ENCODE results near the gene AGXT2. TPM values are rescaled to one million over a fixed set of nuclear protein-coding genes. Genes with fewer than 3 reads are reported as not detected.

Gene AGXT2
- total and polyA plus RNA-seq, 4 donors, result 49.4 to 67.9 (median 50.6) TPM

GRCh38 chr5:35015063-35015462 is 32.7 kb downstream of the AGXT2 start:
- no peaks in the 10 kb centered on the region for H3K27me3 ChIP-seq (ENCODE audit: control insufficient read depth in 4 of 4, insufficient read depth in 4 of 4, low read length in 3 of 4)
- no peaks in the 10 kb centered on the region for H3K9me3 ChIP-seq (ENCODE audit: control insufficient read depth in 4 of 4, low read length in 3 of 4)
- DNase-seq (ENCODE audit: low spot score), result no peak
- no peak overlapping the region for H3K27ac ChIP-seq (ENCODE audit: low read depth in 1 of 2, low read length in 2 of 2)
- no peak overlapping the region for H3K9ac ChIP-seq (ENCODE audit: low read depth in 1 of 2, low read length in 2 of 2)
- peaks cover 0 to 31% (median 20%) of the 10 kb centered on the region in 4 donors for H3K36me3 ChIP-seq (ENCODE audit: control insufficient read depth in 4 of 4, insufficient read depth in 3 of 4, low read depth in 1 of 4, low read length in 3 of 4)
- WGBS, result 82% methylated on average over 4 of the region's 4 CpGs
- no peak overlapping the region for H3K4me3 ChIP-seq (ENCODE audit: low read depth in 1 of 3, low read length in 3 of 3)
- TF ChIP-seq SP1 (IDR thresholded peaks at IDR 0.05) (no peak), ATF3 (IDR thresholded peaks at IDR 0.05) (no peak), HNF4A (conservative IDR thresholded peaks at IDR 0.05) (no peak)
- H3K4me1 ChIP-seq (ENCODE audit: control insufficient read depth in 4 of 4, insufficient read depth in 4 of 4, low read length in 3 of 4), result no peaks in the 10 kb centered on the region

GRCh38 chr5:35012796-35013195 is 35.0 kb downstream of the AGXT2 start:
- H3K9ac ChIP-seq (ENCODE audit: low read depth in 1 of 2, low read length in 2 of 2), result no peak overlapping the region
- H3K36me3 ChIP-seq (ENCODE audit: control insufficient read depth in 4 of 4, insufficient read depth in 3 of 4, low read depth in 1 of 4, low read length in 3 of 4), result peaks cover 0 to 50% (median 24%) of the 10 kb centered on the region in 4 donors
- no peak for TF ChIP-seq FOXA2 (IDR thresholded peaks at IDR 0.05)
- peak in 1 of 2 donors; percentile 15 for TF ChIP-seq HNF4A (conservative IDR thresholded peaks at IDR 0.05)
- no peak for TF ChIP-seq NR2F2 (IDR thresholded peaks at IDR 0.05)
- TF ChIP-seq GABPA (IDR thresholded peaks at IDR 0.05 in 1 of 2, conservative IDR thresholded peaks at IDR 0.05 in 1 of 2), result no peak
- peak in 1 of 2 donors; percentile 34 for TF ChIP-seq RXRA (IDR thresholded peaks at IDR 0.05)
- TF ChIP-seq YY1 (IDR thresholded peaks at IDR 0.05), result peak; percentile 57
- DNase-seq (ENCODE audit: low spot score), result no peak
- H3K4me3 ChIP-seq (ENCODE audit: low read depth in 1 of 3, low read length in 3 of 3), result no peak overlapping the region
- no peaks in the 10 kb centered on the region for H3K4me1 ChIP-seq (ENCODE audit: control insufficient read depth in 4 of 4, insufficient read depth in 4 of 4, low read length in 3 of 4)
- WGBS, result 57% methylated on average over 5 of the region's 5 CpGs
- no peaks in the 10 kb centered on the region for H3K27me3 ChIP-seq (ENCODE audit: control insufficient read depth in 4 of 4, insufficient read depth in 4 of 4, low read length in 3 of 4)
- H3K9me3 ChIP-seq (ENCODE audit: control insufficient read depth in 4 of 4, low read length in 3 of 4), result no peaks in the 10 kb centered on the region
- no peak overlapping the region for H3K27ac ChIP-seq (ENCODE audit: low read depth in 1 of 2, low read length in 2 of 2)

GRCh38 chr5:35012365-35012764 is 35.4 kb downstream of the AGXT2 start:
- Histone ChIP-seq H3K36me3 (ENCODE audit: control insufficient read depth in 4 of 4, insufficient read depth in 3 of 4, low read depth in 1 of 4, low read length in 3 of 4) (peaks cover 0 to 53% (median 24%) of the 10 kb centered on the region in 4 donors), H3K9me3 (ENCODE audit: control insufficient read depth in 4 of 4, low read length in 3 of 4) (no peaks in the 10 kb centered on the region), H3K27ac (ENCODE audit: low read depth in 1 of 2, low read length in 2 of 2) (no peak overlapping the region), H3K27me3 (ENCODE audit: control insufficient read depth in 4 of 4, insufficient read depth in 4 of 4, low read length in 3 of 4) (no peaks in the 10 kb centered on the region), H3K4me1 (ENCODE audit: control insufficient read depth in 4 of 4, insufficient read depth in 4 of 4, low read length in 3 of 4) (no peaks in the 10 kb centered on the region), H3K4me3 (ENCODE audit: low read depth in 1 of 3, low read length in 3 of 3) (no peak overlapping the region), H3K9ac (ENCODE audit: low read depth in 1 of 2, low read length in 2 of 2) (no peak overlapping the region)
- no peak for TF ChIP-seq EGR1 (IDR thresholded peaks at IDR 0.05; ENCODE audit: low read depth in 2 of 2)
- TF ChIP-seq HNF4G (IDR thresholded peaks at IDR 0.05), result no peak
- TF ChIP-seq NR2F2 (IDR thresholded peaks at IDR 0.05), result no peak
- no peak for TF ChIP-seq ATF3 (IDR thresholded peaks at IDR 0.05)
- no peak for TF ChIP-seq FOXA2 (IDR thresholded peaks at IDR 0.05)
- no peak for TF ChIP-seq GABPA (IDR thresholded peaks at IDR 0.05 in 1 of 2, conservative IDR thresholded peaks at IDR 0.05 in 1 of 2)
- no peak for TF ChIP-seq FOXA1 (IDR thresholded peaks at IDR 0.05)
- WGBS, result 90% methylated on average over 3 of the region's 3 CpGs
- DNase-seq (ENCODE audit: low spot score), result no peak

GRCh38 chr5:35010676-35011075 is 37.1 kb downstream of the AGXT2 start:
- H3K9me3 ChIP-seq (ENCODE audit: control insufficient read depth in 4 of 4, low read length in 3 of 4), result no peaks in the 10 kb centered on the region
- no peak overlapping the region for H3K27ac ChIP-seq (ENCODE audit: low read depth in 1 of 2, low read length in 2 of 2)
- no peak overlapping the region for H3K4me3 ChIP-seq (ENCODE audit: low read depth in 1 of 3, low read length in 3 of 3)
- no peak for DNase-seq (ENCODE audit: low spot score)
- TF ChIP-seq HNF4A (conservative IDR thresholded peaks at IDR 0.05) (no peak), MAX (IDR thresholded peaks at IDR 0.05) (no peak), CTCF (IDR thresholded peaks at IDR 0.05; ENCODE audit: low read depth, low read length, missing input control) (no peak), YY1 (IDR thresholded peaks at IDR 0.05) (no peak), HNF4G (IDR thresholded peaks at IDR 0.05) (no peak), JUND (IDR thresholded peaks at IDR 0.05) (no peak), EGR1 (IDR thresholded peaks at IDR 0.05; ENCODE audit: low read depth in 2 of 2) (no peak), ZBTB33 (IDR thresholded peaks at IDR 0.05) (no peak), NR2F2 (IDR thresholded peaks at IDR 0.05) (no peak), ATF3 (IDR thresholded peaks at IDR 0.05) (no peak), FOXA1 (IDR thresholded peaks at IDR 0.05) (no peak), SP1 (IDR thresholded peaks at IDR 0.05) (no peak)
- no peaks in the 10 kb centered on the region for H3K27me3 ChIP-seq (ENCODE audit: control insufficient read depth in 4 of 4, insufficient read depth in 4 of 4, low read length in 3 of 4)
- H3K4me1 ChIP-seq (ENCODE audit: control insufficient read depth in 4 of 4, insufficient read depth in 4 of 4, low read length in 3 of 4), result no peaks in the 10 kb centered on the region
- H3K9ac ChIP-seq (ENCODE audit: low read depth in 1 of 2, low read length in 2 of 2), result no peak overlapping the region
- H3K36me3 ChIP-seq (ENCODE audit: control insufficient read depth in 4 of 4, insufficient read depth in 3 of 4, low read depth in 1 of 4, low read length in 3 of 4), result peaks cover 0 to 40% (median 17%) of the 10 kb centered on the region in 4 donors
